ENCODE results near the gene STK32A.

GRCh38 chr5:147430628-147431027, 195.8 kb downstream of the STK32A start:
- TF ChIP-seq, protein P1, sequence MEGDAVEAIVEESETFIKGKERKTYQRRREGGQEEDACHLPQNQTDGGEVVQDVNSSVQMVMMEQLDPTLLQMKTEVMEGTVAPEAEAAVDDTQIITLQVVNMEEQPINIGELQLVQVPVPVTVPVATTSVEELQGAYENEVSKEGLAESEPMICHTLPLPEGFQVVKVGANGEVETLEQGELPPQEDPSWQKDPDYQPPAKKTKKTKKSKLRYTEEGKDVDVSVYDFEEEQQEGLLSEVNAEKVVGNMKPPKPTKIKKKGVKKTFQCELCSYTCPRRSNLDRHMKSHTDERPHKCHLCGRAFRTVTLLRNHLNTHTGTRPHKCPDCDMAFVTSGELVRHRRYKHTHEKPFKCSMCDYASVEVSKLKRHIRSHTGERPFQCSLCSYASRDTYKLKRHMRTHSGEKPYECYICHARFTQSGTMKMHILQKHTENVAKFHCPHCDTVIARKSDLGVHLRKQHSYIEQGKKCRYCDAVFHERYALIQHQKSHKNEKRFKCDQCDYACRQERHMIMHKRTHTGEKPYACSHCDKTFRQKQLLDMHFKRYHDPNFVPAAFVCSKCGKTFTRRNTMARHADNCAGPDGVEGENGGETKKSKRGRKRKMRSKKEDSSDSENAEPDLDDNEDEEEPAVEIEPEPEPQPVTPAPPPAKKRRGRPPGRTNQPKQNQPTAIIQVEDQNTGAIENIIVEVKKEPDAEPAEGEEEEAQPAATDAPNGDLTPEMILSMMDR (IDR thresholded peaks at IDR 0.05): no peak
- no peak for TF ChIP-seq EP300 (IDR thresholded peaks at IDR 0.05)

All from esophagus muscularis mucosa (tissue), 3 donors.